MG63 (cell line): Measurements from ENCODE around the gene TBL2. TPM values are rescaled to one million over a fixed set of nuclear protein-coding genes. Genes with fewer than 3 reads are reported as not detected.
A peak's percentile ranks its signal among the peaks of the same experiment; 100 is the strongest.
"Not testable (repeated sequence)": the region's sequence is repeated elsewhere in the genome, so short reads cannot be mapped to it uniquely, and the experiment has no call there.

Experiments
- DNase-seq: peaks from one replicate; pipeline ENCODE4 v3.0.0-alpha.2; 2020
- H3K27me3 ChIP-seq: fragments of 250-450 bp; sonication (Bioruptor Pico); 2 replicates; pipeline ENCODE4 v1.5.1; 2020; ENCODE audit warnings: mild to moderate bottlenecking, moderate library complexity
- H3K36me3 ChIP-seq: fragments of 250-450 bp; sonication (Bioruptor Pico); 2 replicates; pipeline ENCODE4 v1.5.1; 2020; ENCODE audit warnings: mild to moderate bottlenecking, moderate library complexity
- H3K4me3 ChIP-seq: fragments of 250-450 bp; sonication (Bioruptor Pico); 2 replicates; pipeline ENCODE4 v1.5.1; 2020; ENCODE audit warnings: mild to moderate bottlenecking, moderate library complexity
- H3K9me3 ChIP-seq: fragments of 250-450 bp; sonication (Bioruptor Pico); 2 replicates; pipeline ENCODE4 v1.5.1; 2020; ENCODE audit warnings: mild to moderate bottlenecking, moderate library complexity
- total RNA-seq: library from RNA; depleted of rRNA; stranded (reverse); fragments of >200 nt; shearing (Covaris generic); gene quantifications from 2 replicates; pipeline ENCODE4 v1.2.3, GENCODE V29; 2014; ENCODE audit warnings: low replicate concordance

The TBL2 gene
- total RNA-seq, 1 experiment from 2014 or later, result 68.6 TPM

DNA sequence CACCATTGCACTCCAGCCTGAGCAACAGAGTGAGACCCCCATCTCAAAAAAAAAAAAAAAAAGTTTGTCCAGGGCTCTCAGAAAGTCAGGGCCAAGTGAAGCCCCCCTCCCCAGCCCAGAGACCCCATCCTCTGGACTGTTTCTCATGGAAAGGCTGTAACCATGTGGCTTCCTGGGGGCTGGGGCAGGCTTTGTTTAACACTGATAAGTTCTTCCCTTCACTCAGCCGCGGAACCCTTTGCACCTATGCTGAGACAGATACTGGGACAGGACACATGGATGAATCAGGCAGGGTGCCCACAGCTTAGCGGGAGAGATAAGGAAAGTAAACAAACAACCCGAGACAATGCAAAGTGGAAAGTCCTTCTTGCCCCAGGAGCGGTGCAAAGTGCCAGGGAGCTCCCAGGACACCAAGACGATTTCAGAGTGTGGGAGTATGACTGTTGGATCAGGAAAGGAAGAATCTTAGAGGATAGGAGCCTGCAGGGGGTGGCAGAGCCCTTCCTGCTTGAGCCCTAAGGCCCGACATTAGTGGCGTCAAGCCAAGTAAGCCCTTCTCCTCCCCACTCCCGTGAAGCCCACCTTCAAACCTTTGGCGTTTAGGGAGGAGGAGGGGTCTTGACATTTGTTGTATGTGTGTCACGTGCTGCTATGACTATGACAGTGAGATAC is 34.4 kb upstream of the TBL2 start:
- Histone ChIP-seq H3K27me3 (no peaks in the 10 kb centered on the region), H3K9me3 (no peaks in the 10 kb centered on the region), H3K4me3 (no peak overlapping the region), H3K36me3 (no peaks in the 10 kb centered on the region)
- DNase-seq, result peak; percentile 41

GRCh38 chr7:73611017-73611555 is 32.7 kb upstream of the TBL2 start:
- Histone ChIP-seq H3K27me3 (no peaks in the 10 kb centered on the region), H3K9me3 (no peaks in the 10 kb centered on the region)

GRCh38 chr7:73610105-73610504 is 31.7 kb upstream of the TBL2 start:
- H3K36me3 ChIP-seq, result no peaks in the 10 kb centered on the region
- no peak for DNase-seq

More at GRCh38 chr7:73611017-73611555, 32.7 kb upstream of the TBL2 start:
- Histone ChIP-seq H3K4me3 (no peak overlapping the region), H3K36me3 (no peaks in the 10 kb centered on the region)
- DNase-seq, result no peak

DNA sequence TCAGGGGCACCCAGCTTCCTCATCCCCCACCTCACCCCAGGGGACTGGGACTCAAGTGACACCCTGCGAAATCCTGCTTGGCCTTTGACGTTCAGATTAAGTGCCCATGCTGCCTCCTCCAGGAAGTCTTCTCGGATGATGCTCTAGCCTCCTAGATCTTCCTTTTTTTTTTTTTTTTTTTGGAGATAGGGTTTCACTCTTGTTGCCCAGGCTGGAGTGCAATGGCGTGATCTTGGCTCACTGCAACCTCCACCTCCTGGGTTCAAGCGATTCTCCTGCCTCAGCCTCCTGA is 29.3 kb upstream of the TBL2 start:
- H3K4me3 ChIP-seq, H3K36me3 ChIP-seq, DNase-seq, H3K9me3 ChIP-seq, H3K27me3 ChIP-seq: not testable (repeated sequence)

More at GRCh38 chr7:73610105-73610504, 31.7 kb upstream of the TBL2 start:
- H3K27me3 ChIP-seq, result no peaks in the 10 kb centered on the region
- no peak overlapping the region for H3K4me3 ChIP-seq
- H3K9me3 ChIP-seq, result no peaks in the 10 kb centered on the region

DNA sequence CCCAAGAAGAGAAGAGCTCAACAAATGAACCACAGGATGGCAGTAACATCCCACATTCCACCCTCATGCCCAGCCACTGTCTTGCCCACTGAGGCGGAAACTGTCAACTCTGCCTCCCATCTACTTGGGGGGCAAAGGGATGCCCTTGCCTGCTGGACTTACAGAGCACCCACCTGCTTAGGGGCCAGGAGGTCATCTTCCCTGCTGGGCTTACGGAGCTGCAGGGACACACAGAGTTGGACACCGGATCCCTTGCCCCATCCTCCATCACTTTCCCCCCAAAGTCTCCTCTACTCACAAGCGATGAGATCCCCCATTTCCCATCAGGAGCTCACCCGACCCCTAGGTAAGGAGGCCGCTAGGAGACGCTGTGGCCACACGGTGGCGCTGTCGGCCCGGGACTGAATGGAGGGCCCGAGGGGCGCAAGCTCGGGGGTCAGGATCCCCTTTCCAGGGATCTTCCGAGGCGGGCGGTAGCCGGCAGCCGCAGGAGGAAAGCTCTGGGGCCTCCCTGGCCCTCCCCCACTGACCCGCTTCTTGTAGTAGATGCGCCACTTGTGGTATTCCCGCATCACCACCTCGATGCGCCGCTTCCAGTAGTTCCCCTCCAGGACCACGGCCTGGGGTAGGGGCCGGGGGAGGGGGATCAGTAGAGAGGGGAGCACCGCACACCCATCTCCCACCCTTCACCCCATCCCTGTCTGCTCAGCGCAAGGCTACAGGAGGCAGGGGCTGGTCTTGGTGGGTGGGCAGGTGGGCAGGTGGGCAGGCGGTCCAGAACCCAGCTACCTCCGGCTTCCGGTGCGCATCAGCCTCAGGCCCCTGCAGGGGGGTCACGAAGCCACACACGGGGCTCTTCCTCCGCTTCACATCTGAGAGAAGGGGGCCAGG is 28.7 kb upstream of the TBL2 start:
- peak; percentile 18 for DNase-seq
- H3K27me3 ChIP-seq, result no peaks in the 10 kb centered on the region
- H3K4me3 ChIP-seq, result no peak overlapping the region
- no peaks in the 10 kb centered on the region for H3K36me3 ChIP-seq
- H3K9me3 ChIP-seq, result no peaks in the 10 kb centered on the region

DNA sequence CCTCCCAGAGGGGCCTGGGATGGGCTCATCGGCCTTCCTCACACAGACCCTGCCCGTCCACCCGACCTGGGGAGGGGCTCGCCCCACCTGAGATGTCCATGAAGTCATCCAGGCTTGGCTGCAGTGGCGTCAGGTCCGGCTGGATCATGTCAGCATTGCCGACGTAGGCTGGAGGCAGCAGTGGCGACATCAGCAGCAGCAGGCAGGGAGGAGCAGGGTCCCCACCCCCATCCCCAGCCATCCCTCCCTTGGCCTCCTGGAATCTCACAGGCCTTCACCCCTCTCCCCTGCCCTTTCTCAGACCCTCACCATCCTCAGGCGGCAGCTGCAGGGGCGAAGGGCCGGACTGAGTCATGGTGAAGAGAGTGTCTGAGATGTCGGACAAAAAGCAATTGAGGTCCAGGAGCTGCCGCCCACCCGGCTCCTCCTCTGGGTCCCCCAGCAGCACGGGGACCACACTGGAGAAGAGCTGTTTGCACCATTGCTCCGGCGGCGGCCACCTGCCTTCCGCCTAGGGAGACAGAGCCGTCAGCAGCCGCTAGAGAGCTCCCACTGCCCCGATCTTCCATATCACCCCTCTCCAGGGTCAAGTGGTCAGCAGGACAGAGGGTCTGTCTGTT is 27.3 kb upstream of the TBL2 start:
- DNase-seq, result no peak
- Histone ChIP-seq H3K4me3 (no peak overlapping the region), H3K36me3 (no peaks in the 10 kb centered on the region), H3K9me3 (no peaks in the 10 kb centered on the region), H3K27me3 (no peaks in the 10 kb centered on the region)

DNA sequence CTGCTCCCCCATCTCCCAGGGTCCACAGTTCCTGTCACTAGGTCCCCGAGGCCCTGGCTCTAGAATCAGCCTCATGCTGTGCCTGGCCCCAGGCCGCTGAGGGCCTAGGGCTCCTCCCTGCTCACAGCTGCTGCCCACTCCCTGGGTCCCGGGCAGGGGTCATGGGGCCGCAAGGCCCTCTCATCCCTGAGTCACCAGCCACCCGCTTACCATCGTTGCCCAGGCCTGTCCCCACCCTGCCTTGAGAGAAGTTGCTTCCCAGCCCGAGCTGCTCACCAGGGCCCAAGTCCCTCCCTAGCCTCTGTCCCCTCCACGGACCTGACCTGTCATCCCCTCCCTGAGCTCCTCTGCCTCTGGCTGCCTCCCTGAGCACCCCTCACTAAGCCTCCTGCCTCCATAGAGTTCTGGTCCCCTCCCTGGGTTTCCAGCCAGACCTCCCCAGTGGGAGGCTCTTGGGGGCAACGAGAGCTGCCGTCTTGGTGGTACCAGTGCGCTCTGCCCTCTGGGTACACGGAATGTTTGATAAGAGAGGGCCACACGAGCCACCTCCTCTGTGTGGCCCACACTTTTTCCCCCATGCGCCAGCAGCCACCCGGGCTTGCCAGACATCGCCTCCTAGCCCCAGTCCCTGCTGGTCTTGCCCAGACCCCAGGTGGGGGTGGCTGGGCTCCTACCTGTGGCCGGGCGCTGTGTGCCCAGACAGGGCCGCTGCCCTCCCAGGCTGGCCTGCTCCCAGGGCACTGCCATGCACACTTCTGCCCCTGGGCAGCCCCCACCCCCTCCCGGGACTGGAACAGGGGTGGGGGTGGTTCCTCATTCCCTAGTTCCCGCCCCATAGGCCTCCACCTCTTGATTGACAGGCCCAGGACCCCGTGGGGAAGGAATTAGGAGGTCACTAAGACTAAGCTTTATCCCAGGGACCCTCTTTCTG is 24.6 kb upstream of the TBL2 start:
- peak; percentile 26 for DNase-seq

GRCh38 chr7:73599916-73600315 is 21.5 kb upstream of the TBL2 start:
- DNase-seq, result no peak

More for the DNA sequence above, 24.6 kb upstream of the TBL2 start:
- Histone ChIP-seq H3K27me3 (no peaks in the 10 kb centered on the region), H3K9me3 (no peaks in the 10 kb centered on the region), H3K36me3 (no peaks in the 10 kb centered on the region), H3K4me3 (no peak overlapping the region)

DNA sequence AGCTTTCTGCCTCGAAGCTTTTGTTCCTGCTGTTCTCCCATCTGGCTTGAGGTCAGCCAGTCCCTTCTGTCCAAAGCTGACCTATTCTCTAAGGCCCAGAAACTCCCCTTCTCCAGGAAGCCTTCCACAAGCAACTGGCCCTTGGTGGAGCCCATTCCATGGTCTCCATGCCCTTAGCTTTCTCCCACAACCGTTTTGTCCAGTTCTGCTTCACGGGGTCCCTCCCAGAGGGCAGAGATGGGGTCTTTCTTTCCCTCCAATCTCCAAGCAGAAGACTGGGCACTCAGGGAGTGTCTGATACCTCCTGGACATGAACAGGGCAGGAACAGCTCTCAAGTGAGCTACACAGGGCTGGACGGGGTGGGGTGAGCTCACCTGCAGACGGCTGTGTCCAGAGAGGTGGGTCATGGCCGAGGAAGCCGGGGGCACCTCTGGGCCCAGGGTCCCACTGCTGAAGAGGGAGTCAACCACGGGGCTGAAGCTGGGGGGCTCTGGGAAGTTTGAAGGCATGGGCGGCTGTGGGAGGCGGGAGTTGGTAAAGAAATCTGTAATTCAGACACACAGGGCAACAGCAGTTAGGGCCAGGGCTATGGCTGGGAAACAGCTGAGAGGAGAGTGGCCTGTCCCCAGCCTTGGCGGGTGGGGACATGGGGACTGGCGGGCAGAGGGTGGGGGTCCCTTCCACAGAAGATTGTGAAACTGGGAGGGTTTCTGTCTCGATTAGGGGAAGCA is 20.9 kb upstream of the TBL2 start:
- H3K27me3 ChIP-seq, result no peaks in the 10 kb centered on the region
- no peak overlapping the region for H3K4me3 ChIP-seq
- H3K9me3 ChIP-seq, result no peaks in the 10 kb centered on the region
- no peaks in the 10 kb centered on the region for H3K36me3 ChIP-seq
- DNase-seq, result no peak

More at GRCh38 chr7:73599916-73600315, 21.5 kb upstream of the TBL2 start:
- Histone ChIP-seq H3K4me3 (no peak overlapping the region), H3K36me3 (no peaks in the 10 kb centered on the region), H3K27me3 (no peaks in the 10 kb centered on the region), H3K9me3 (no peaks in the 10 kb centered on the region)

GRCh38 chr7:73597978-73598782 is 19.8 kb upstream of the TBL2 start:
- Histone ChIP-seq H3K4me3 (no peak overlapping the region), H3K27me3 (no peaks in the 10 kb centered on the region), H3K36me3 (no peaks in the 10 kb centered on the region), H3K9me3 (no peaks in the 10 kb centered on the region)
- no peak for DNase-seq

DNA sequence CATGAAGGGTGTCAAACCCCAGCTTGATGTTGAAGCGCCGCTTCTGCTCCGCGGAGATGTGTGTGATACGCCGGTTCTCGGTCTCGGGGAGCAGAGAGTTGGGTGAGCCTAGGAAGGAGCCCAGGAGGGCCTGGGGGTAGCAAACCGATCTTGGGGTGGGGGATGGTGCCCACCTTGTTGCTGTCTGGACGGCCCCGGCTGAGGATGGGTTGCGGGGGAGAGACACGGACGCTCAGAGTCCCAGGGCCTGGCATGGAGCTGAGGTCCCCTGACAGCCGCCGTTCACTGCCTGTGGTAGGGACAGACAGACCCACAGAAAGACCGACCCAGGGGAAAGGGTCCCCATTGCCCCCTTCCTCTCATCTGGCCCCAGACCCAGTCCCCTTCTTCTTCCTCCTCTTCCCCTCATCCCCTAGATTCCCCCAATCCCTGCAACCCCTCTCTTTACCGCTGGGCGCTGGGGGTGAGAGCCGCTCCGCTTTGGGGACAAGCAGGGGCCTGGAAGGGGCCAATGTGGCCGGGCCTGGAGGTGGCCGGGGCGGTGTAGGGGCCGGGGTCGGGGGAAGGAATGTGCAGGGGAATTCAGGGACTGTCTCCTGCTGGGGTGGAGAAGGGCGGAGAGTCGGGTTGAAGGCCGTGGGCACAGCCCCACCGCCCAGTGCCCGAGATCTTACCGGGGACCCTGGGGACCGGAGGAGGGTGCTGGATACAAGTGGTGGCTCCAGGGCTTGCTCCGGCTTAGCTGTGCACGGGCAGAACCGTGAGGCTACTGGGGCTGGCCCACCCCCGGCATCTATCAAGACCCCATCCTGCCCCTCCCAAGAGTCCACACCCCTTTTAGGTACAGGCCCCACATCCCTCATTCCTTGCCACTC is 18.0 kb upstream of the TBL2 start:
- Histone ChIP-seq H3K9me3 (no peaks in the 10 kb centered on the region), H3K36me3 (no peaks in the 10 kb centered on the region)

GRCh38 chr7:73595358-73595757 is 17.0 kb upstream of the TBL2 start:
- H3K27me3 ChIP-seq, result no peaks in the 10 kb centered on the region
- no peak for DNase-seq
- H3K4me3 ChIP-seq, result no peak overlapping the region
- H3K36me3 ChIP-seq, result no peaks in the 10 kb centered on the region
- no peaks in the 10 kb centered on the region for H3K9me3 ChIP-seq

More for the DNA sequence above, 18.0 kb upstream of the TBL2 start:
- Histone ChIP-seq H3K27me3 (no peaks in the 10 kb centered on the region), H3K4me3 (no peak overlapping the region)
- no peak for DNase-seq

DNA sequence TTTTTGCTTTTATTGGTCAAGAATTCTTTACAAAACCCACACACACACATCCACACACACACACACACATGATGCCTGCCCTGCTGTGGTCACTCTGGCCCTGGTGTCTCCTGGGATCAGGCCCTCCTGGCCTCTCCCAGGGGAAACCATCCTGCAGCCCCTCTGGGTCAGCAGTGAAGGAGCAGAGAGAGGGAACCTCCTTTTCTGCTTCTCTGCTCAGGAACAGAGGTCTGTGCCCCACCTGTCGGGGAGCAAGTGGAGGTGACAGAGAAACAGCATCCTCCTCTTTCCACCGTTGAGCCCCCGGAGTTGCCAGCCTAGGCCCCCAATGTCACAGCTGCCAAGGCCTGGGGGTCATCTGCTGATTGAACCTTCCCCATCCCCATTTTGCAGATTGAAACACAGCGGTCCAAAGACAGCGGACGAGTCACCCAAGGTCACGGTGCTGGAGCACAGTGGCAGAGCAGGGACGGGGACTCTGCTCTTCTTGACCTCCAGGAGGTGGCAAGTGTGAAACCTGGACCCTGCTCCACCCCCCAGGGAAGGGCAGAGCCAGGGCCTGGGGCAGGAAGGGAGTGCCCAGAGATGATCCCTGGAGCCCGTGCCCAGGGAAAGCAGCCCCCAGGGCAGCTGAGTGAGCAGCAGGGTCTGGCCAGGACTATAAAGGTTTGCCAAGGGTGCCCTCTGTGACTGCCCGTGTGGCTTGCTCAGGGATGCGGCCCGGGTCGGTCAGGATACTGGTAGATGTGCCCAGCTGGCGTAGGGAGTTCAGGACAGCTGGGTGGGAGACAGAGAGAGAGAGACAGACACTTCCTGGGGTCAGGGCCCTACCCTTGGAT is 15.0 kb upstream of the TBL2 start:
- H3K4me3 ChIP-seq, result no peak overlapping the region
- no peak for DNase-seq
- H3K36me3 ChIP-seq, result no peaks in the 10 kb centered on the region
- no peaks in the 10 kb centered on the region for H3K9me3 ChIP-seq
- no peaks in the 10 kb centered on the region for H3K27me3 ChIP-seq
